Esophagus squamous epithelium (tissue), 4 donors: ENCODE measurements around the gene LIPJ.

ENCODE experiments used
- CTCF ChIP-seq, 6 experiments: fragments of 450-650 bp in 4 of 6; fragments of 200-600 bp in 2 of 6; sonication (generic) in 2 of 6; IDR thresholded peaks; one replicate each; pipeline ENCODE4 v1.5.1; 2016 to 2019; ENCODE audit warnings: antibody characterized with exemption in 6 of 6, mild to moderate bottlenecking in 4 of 6, moderate library complexity in 4 of 6
- POLR2A ChIP-seq, 4 donors: fragments of 450-650 bp; IDR thresholded peaks; one replicate each; pipeline ENCODE4 v1.6.1; 2017; ENCODE audit warnings: antibody characterized with exemption in 4 of 4, mild to moderate bottlenecking in 4 of 4, moderate library complexity in 3 of 4

- no peak for TF ChIP-seq CTCF (IDR thresholded peaks at IDR 0.05)
- no peak for TF ChIP-seq POLR2A (IDR thresholded peaks at IDR 0.05)
Measured at GRCh38 chr10:88544140-88544870, 42.3 kb upstream of the LIPJ start.
